GM12878 (cell line): ENCODE measurements around the gene EXOC3L4. TPM values are rescaled to one million over a fixed set of nuclear protein-coding genes. Genes with fewer than 3 reads are reported as not detected.

Experiments
- ATF2 ChIP-seq: IDR thresholded peaks from 2 replicates; pipeline ENCODE4 v1.6.1; 2012; ENCODE audit warnings: low read length, inconsistent platforms
- CBX5 ChIP-seq: sonication (generic); IDR thresholded peaks from 2 replicates; pipeline ENCODE4 v1.6.1; 2016; ENCODE audit warnings: low read depth, moderate library complexity, mild to moderate bottlenecking, inconsistent platforms
- CREM ChIP-seq: IDR thresholded peaks from 2 replicates; pipeline ENCODE4 v1.6.1; 2014; ENCODE audit warnings: antibody characterized with exemption, low read depth
- DPF2 ChIP-seq: fragments of 450-650 bp; IDR thresholded peaks from 2 replicates; pipeline ENCODE4 v1.6.1; 2017; ENCODE audit warnings: mild to moderate bottlenecking
- HCFC1 ChIP-seq: fragments of 150-350 bp; IDR thresholded peaks from 2 replicates; pipeline ENCODE4 v1.6.1; 2014; ENCODE audit warnings: low read length
- KAT2A ChIP-seq: conservative IDR thresholded peaks from 2 replicates; pipeline ENCODE4 v1.6.1; 2011; ENCODE audit warnings: low read depth, low read length; ENCODE audit not compliant: control insufficient read depth
- MLLT1 ChIP-seq: fragments of 450-650 bp; IDR thresholded peaks from 2 replicates; pipeline ENCODE4 v1.6.1; 2016; ENCODE audit warnings: mild to moderate bottlenecking
- NFYA ChIP-seq: IDR thresholded peaks from 2 replicates; pipeline ENCODE4 v1.6.1; 2011; ENCODE audit warnings: low read depth, mild to moderate bottlenecking, low read length, improper control_type of control experiment, borderline replicate concordance
- PML ChIP-seq: IDR thresholded peaks from 2 replicates; pipeline ENCODE4 v1.6.1; 2012; ENCODE audit warnings: low read length, inconsistent platforms
- POLR2AphosphoS5 ChIP-seq: IDR thresholded peaks from 2 replicates; pipeline ENCODE4 v1.6.1; 2011; ENCODE audit warnings: mild to moderate bottlenecking, low read length, inconsistent platforms
- RCOR1 ChIP-seq: conservative IDR thresholded peaks from 2 replicates; pipeline ENCODE4 v1.6.1; 2012; ENCODE audit warnings: low read depth, low read length, improper control_type of control experiment
- RUNX3 ChIP-seq: IDR thresholded peaks from 2 replicates; pipeline ENCODE4 v1.6.1; 2012; ENCODE audit warnings: low read length, inconsistent platforms
- SKIL ChIP-seq: fragments of 450-650 bp; IDR thresholded peaks from 2 replicates; pipeline ENCODE4 v1.6.1; 2017; ENCODE audit warnings: mild to moderate bottlenecking, low read depth, inconsistent platforms; ENCODE audit not compliant: poor library complexity, severe bottlenecking
- USF2 ChIP-seq: IDR thresholded peaks from 2 replicates; pipeline ENCODE4 v1.6.1; 2011; ENCODE audit warnings: low read depth, low read length, improper control_type of control experiment, borderline replicate concordance
- ZNF24 ChIP-seq: fragments of 450-650 bp; IDR thresholded peaks from 2 replicates; pipeline ENCODE4 v1.6.1; 2017; ENCODE audit warnings: antibody characterized with exemption, mild to moderate bottlenecking
- ZNF384 ChIP-seq: IDR thresholded peaks from 2 replicates; pipeline ENCODE4 v1.6.1; 2012; ENCODE audit warnings: low read depth, mild to moderate bottlenecking, low read length, improper control_type of control experiment, borderline replicate concordance
- polyA plus RNA-seq, 11 experiments: library from polyadenylated mRNA; depleted of rRNA in 4 of 11; unstranded in 6 of 11; stranded (reverse) in 5 of 11; fragments of >200 nt; fragmentation: Nextera tagmentation in 4 of 11; fragmentation: Illumina TruSeq in 1 of 11; extraction: Ambion mirVana in 4 of 11; extraction: Trizol in 1 of 11; gene quantifications; 1 replicate in 1 of 11; 2 replicates in 10 of 11; pipeline versions ENCODE4 v1.2.1 to v1.2.3, GENCODE V29; 2011 to 2016; ENCODE audit warnings: inconsistent platforms in 2 of 11, missing spikeins in 2 of 11, low read depth in 1 of 11
- total RNA-seq, 4 experiments: library from RNA; depleted of rRNA in 3 of 4; stranded (reverse); fragments of >200 nt in 3 of 4; fragmentation: Illumina TruSeq in 1 of 4; extraction: Trizol in 1 of 4; gene quantifications; 2 replicates each; pipeline versions ENCODE4 v1.2.1 to v1.2.3, GENCODE V29; 2013 to 2021
- TF ChIP-seq, protein P1 (sequence below): IDR thresholded peaks from 2 replicates; pipeline ENCODE4 v1.6.1; 2012; ENCODE audit warnings: low read depth, low read length, improper control_type of control experiment
- TF ChIP-seq, protein P2 (sequence below): fragments of 150-350 bp; IDR thresholded peaks from 2 replicates; pipeline ENCODE4 v1.6.1; 2016; ENCODE audit warnings: low read depth, low read length
- TF ChIP-seq, protein P3 (sequence below): IDR thresholded peaks from 2 replicates; pipeline ENCODE4 v1.6.1; 2011; ENCODE audit warnings: low read depth, mild to moderate bottlenecking, low read length, moderate library complexity, borderline replicate concordance; ENCODE audit errors: extremely low read depth

Gene EXOC3L4
- total and polyA plus RNA-seq, 10 of the 15 experiments (the other 5 are each of a cell fraction or from before 2014, with no cell fraction given), result not detected

DNA sequence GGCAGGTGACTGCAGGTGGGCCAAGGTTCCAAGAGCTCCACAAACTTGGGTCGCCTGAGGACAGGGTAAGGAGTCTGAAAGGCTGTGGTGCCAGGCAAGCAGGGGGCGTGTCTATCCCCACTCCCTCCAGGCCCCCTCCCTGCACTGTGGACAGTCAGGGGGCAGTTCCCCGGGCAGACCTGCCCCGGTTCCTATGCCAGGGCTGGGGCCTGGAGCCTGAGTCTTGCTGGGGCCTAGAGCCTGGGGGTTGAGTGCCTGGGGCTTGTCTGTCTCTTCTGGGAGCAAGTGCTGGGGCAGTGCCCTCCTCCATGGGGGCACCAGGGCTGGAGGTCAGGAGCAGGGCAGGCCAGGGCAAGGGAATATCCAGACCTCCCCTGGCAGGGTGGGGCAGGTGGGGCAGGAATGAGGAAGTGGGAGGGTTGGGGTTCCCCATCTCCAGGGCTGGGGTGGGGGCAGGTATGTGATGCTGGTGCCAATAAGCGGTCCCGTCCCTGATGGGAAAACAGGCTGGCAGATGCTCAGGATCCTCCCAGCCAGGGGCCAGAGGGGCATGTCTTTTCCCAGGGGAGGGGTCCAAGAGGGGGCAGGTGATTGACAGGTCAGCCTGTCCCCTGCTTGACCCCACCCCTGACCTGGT lies 16.8 kb downstream of the EXOC3L4 start (continued):
- TF ChIP-seq SKIL (no peak), ZNF24 (no peak), KAT2A (no peak), ATF2 (no peak), PML (no peak), DPF2 (peak; percentile 83; the same call in 1 of the 2 replicates), CBX5 (no peak), RCOR1 (no peak), ZNF384 (no peak), MLLT1 (no peak), CREM (peak; percentile 32; the same call in 1 of the 2 replicates), HCFC1 (no peak), USF2 (no peak), RUNX3 (peak; percentile 49; the same call in 1 of the 2 replicates), NFYA (no peak), POLR2AphosphoS5 (no peak)
- TF ChIP-seq, protein P1, sequence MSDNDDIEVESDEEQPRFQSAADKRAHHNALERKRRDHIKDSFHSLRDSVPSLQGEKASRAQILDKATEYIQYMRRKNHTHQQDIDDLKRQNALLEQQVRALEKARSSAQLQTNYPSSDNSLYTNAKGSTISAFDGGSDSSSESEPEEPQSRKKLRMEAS, result no peak
- TF ChIP-seq, protein P2, sequence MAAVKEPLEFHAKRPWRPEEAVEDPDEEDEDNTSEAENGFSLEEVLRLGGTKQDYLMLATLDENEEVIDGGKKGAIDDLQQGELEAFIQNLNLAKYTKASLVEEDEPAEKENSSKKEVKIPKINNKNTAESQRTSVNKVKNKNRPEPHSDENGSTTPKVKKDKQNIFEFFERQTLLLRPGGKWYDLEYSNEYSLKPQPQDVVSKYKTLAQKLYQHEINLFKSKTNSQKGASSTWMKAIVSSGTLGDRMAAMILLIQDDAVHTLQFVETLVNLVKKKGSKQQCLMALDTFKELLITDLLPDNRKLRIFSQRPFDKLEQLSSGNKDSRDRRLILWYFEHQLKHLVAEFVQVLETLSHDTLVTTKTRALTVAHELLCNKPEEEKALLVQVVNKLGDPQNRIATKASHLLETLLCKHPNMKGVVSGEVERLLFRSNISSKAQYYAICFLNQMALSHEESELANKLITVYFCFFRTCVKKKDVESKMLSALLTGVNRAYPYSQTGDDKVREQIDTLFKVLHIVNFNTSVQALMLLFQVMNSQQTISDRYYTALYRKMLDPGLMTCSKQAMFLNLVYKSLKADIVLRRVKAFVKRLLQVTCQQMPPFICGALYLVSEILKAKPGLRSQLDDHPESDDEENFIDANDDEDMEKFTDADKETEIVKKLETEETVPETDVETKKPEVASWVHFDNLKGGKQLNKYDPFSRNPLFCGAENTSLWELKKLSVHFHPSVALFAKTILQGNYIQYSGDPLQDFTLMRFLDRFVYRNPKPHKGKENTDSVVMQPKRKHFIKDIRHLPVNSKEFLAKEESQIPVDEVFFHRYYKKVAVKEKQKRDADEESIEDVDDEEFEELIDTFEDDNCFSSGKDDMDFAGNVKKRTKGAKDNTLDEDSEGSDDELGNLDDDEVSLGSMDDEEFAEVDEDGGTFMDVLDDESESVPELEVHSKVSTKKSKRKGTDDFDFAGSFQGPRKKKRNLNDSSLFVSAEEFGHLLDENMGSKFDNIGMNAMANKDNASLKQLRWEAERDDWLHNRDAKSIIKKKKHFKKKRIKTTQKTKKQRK, result no peak
- TF ChIP-seq, protein P3, sequence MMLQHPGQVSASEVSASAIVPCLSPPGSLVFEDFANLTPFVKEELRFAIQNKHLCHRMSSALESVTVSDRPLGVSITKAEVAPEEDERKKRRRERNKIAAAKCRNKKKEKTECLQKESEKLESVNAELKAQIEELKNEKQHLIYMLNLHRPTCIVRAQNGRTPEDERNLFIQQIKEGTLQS, result no peak
